Osteoblast (primary cell): Measurements from ENCODE around the gene DSTN. TPM values are rescaled to one million over a fixed set of nuclear protein-coding genes. Genes with fewer than 3 reads are reported as not detected.
"Not testable (repeated sequence)": the region's sequence is repeated elsewhere in the genome, so short reads cannot be mapped to it uniquely, and the experiment has no call there.

Source experiments
- DNase-seq: peaks from one replicate; pipeline ENCODE4 v3.0.0; 2011; ENCODE audit warnings: low spot score, mixed read lengths; ENCODE audit not compliant: insufficient read length; ENCODE audit errors: missing footprints
- H2AFZ ChIP-seq: 2 replicates; pipeline ENCODE4 v1.6.0; 2011; ENCODE audit warnings: mild to moderate bottlenecking, low read length
- H3K27ac ChIP-seq: 2 replicates; pipeline ENCODE4 v1.5.1; 2011; ENCODE audit warnings: mild to moderate bottlenecking, low read depth, low read length, moderate library complexity
- H3K27me3 ChIP-seq: 2 replicates; pipeline ENCODE4 v1.6.0; 2012; ENCODE audit warnings: mild to moderate bottlenecking, control low read depth, inconsistent platforms, low read length, moderate library complexity; ENCODE audit not compliant: insufficient read depth
- H3K36me3 ChIP-seq: 2 replicates; pipeline ENCODE4 v1.5.1; 2011; ENCODE audit warnings: mild to moderate bottlenecking, low read length, control low read depth, moderate library complexity; ENCODE audit not compliant: insufficient read depth
- H3K4me1 ChIP-seq: 2 replicates; pipeline ENCODE4 v1.5.1; 2011; ENCODE audit warnings: mild to moderate bottlenecking, low read length, control low read depth, moderate library complexity; ENCODE audit not compliant: insufficient read depth
- H3K4me2 ChIP-seq: 2 replicates; pipeline ENCODE4 v1.6.0; 2011; ENCODE audit warnings: mild to moderate bottlenecking, low read length; ENCODE audit not compliant: insufficient read depth
- H3K4me3 ChIP-seq: fragments of 200-600 bp; sonication (generic); 3 replicates; pipeline ENCODE4 v1.5.1; 2012; ENCODE audit warnings: mild to moderate bottlenecking, low read length, inconsistent platforms; ENCODE audit not compliant: insufficient read depth
- H3K79me2 ChIP-seq: 2 replicates; pipeline ENCODE4 v1.6.0; 2012; ENCODE audit warnings: mild to moderate bottlenecking, low read length, control low read depth, inconsistent platforms; ENCODE audit not compliant: insufficient read depth
- H3K9me3 ChIP-seq: 2 replicates; pipeline ENCODE4 v1.5.1; 2011; ENCODE audit warnings: low read depth, low read length, control low read depth
- H4K20me1 ChIP-seq: 2 replicates; pipeline ENCODE4 v1.6.0; 2012; ENCODE audit warnings: mild to moderate bottlenecking, low read length, control low read depth; ENCODE audit not compliant: insufficient read depth
- total RNA-seq: library from RNA; depleted of rRNA; stranded (reverse); fragments of >200 nt; gene quantifications from 2 replicates; pipeline ENCODE4 v1.2.3, GENCODE V29; 2012
- TF ChIP-seq, protein P1 (sequence below): IDR thresholded peaks from 2 replicates; pipeline ENCODE4 v1.5.1; 2011; ENCODE audit warnings: mild to moderate bottlenecking, low read depth, low read length, moderate library complexity; ENCODE audit errors: extremely low read depth

DSTN gene
- total RNA-seq, 1 donor: 627 TPM

DNA sequence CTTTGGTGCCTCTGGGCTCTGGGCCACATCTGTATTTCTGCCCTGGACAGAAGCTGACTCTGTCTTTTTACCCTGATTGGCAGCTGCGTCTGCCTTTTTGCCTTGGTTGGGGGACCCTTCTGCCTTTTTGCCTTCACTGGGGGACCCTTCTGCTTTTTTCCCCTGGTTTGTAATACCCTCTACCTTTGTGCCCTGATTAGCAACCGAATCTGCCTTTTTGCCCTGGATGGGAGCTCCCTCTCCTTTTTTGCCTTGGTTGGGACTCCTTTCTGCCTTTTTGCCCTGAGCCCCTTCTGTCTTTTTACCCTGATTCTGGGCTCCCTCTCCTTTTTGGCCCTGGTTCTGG lies 88.7 kb downstream of the DSTN start:
- Histone ChIP-seq H3K4me2 (no peak overlapping the region), H3K79me2 (peaks cover 97% of the 10 kb centered on the region), H3K36me3 (peaks cover 57% of the 10 kb centered on the region), H2AFZ (no peak overlapping the region), H3K27ac (peak overlapping the region; percentile 33), H3K27me3 (no peaks in the 10 kb centered on the region), H4K20me1 (peaks cover 81% of the 10 kb centered on the region), H3K4me1 (peaks cover 51% of the 10 kb centered on the region), H3K4me3 (no peak overlapping the region), H3K9me3 (no peaks in the 10 kb centered on the region)
- no peak for DNase-seq
- TF ChIP-seq, protein P1, sequence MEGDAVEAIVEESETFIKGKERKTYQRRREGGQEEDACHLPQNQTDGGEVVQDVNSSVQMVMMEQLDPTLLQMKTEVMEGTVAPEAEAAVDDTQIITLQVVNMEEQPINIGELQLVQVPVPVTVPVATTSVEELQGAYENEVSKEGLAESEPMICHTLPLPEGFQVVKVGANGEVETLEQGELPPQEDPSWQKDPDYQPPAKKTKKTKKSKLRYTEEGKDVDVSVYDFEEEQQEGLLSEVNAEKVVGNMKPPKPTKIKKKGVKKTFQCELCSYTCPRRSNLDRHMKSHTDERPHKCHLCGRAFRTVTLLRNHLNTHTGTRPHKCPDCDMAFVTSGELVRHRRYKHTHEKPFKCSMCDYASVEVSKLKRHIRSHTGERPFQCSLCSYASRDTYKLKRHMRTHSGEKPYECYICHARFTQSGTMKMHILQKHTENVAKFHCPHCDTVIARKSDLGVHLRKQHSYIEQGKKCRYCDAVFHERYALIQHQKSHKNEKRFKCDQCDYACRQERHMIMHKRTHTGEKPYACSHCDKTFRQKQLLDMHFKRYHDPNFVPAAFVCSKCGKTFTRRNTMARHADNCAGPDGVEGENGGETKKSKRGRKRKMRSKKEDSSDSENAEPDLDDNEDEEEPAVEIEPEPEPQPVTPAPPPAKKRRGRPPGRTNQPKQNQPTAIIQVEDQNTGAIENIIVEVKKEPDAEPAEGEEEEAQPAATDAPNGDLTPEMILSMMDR: no peak

DNA sequence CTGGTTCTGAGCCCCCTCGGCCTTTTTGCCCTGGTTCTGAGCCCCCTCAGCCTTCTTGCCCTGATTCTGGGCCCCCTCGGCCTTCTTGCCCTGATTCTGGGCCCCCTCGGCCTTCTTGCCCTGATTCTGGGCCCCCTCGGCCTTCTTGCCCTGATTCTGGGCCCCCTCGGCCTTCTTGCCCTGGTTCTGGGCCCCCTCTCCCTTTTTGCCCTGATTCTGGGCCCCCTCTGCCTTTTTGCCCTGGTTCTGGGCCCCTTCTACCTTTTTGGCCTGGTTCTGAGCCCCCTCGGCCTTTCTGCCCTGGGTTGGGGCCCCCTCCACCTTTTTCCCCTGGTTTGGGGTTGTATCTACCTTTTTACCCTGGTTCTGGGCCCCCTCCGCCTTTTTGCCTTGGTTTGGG lies 89.5 kb downstream of the DSTN start:
- not testable (repeated sequence) for H3K4me2 ChIP-seq, H2AFZ ChIP-seq, DNase-seq, H3K4me3 ChIP-seq, H3K27me3 ChIP-seq, H3K9me3 ChIP-seq
- peaks cover 80% of the 10 kb centered on the region for H4K20me1 ChIP-seq
- peaks cover 97% of the 10 kb centered on the region for H3K79me2 ChIP-seq
- peaks cover 58% of the 10 kb centered on the region for H3K4me1 ChIP-seq
- H3K36me3 ChIP-seq: peaks cover 50% of the 10 kb centered on the region
- H3K27ac ChIP-seq: peak overlapping the region; percentile 99

Other genes with a start within 250 kb of the DSTN start
- 1.8 and 2.9 TPM in 2 replicates for gene BFSP1, start 38.7 kb upstream of the DSTN start, total RNA-seq
- 122 and 126 TPM in 2 replicates for gene RRBP1, start 112.2 kb downstream of the DSTN start, total RNA-seq
- not detected in 2 replicates for gene BANF2, start 129.9 kb downstream of the DSTN start, total RNA-seq